ENCODE measurements around the gene PEAK1.

The PEAK1 gene

GRCh38 chr15:77398927-77399326 lies 21.0 kb downstream of the PEAK1 start:
- no peak for DNase-seq

- DNase-seq: no peak
Measured at GRCh38 chr15:77396692-77397091, 23.2 kb downstream of the PEAK1 start.

- DNase-seq: no peak
Measured at GRCh38 chr15:77395013-77395774, 24.7 kb downstream of the PEAK1 start.

GRCh38 chr15:77393471-77393840 lies 26.4 kb downstream of the PEAK1 start:
- no peak for DNase-seq

- no peak for DNase-seq
Measured at GRCh38 chr15:77392762-77393470, 27.0 kb downstream of the PEAK1 start.

GRCh38 chr15:77391372-77391951 lies 28.4 kb downstream of the PEAK1 start:
- no peak for DNase-seq

- no peak for DNase-seq
Measured at GRCh38 chr15:77387365-77388105, 32.4 kb downstream of the PEAK1 start.

- DNase-seq: no peak
Measured at GRCh38 chr15:77386626-77387025, 33.3 kb downstream of the PEAK1 start.

GRCh38 chr15:77384589-77385359 lies 35.1 kb downstream of the PEAK1 start:
- no peak for DNase-seq

GRCh38 chr15:77384086-77384485 lies 35.8 kb downstream of the PEAK1 start:
- DNase-seq: no peak

GRCh38 chr15:77380033-77380432 lies 39.9 kb downstream of the PEAK1 start:
- no peak for DNase-seq

GRCh38 chr15:77376770-77377169 lies 43.1 kb downstream of the PEAK1 start:
- no peak for DNase-seq

GRCh38 chr15:77375133-77375532 lies 44.8 kb downstream of the PEAK1 start:
- no peak for DNase-seq

GRCh38 chr15:77373441-77373840 lies 46.5 kb downstream of the PEAK1 start:
- no peak for DNase-seq

GRCh38 chr15:77371850-77372563 lies 47.9 kb downstream of the PEAK1 start:
- no peak for DNase-seq

- no peak for DNase-seq
Measured at GRCh38 chr15:77370580-77370979, 49.3 kb downstream of the PEAK1 start.

- DNase-seq: no peak
Measured at GRCh38 chr15:77369168-77369567, 50.7 kb downstream of the PEAK1 start.

- DNase-seq: no peak
Measured at GRCh38 chr15:77367631-77368030, 52.3 kb downstream of the PEAK1 start.

GRCh38 chr15:77361456-77361855 lies 58.4 kb downstream of the PEAK1 start:
- DNase-seq: no peak

GRCh38 chr15:77358545-77359240 lies 61.2 kb downstream of the PEAK1 start:
- no peak for DNase-seq

GRCh38 chr15:77356305-77356704 lies 63.6 kb downstream of the PEAK1 start:
- no peak for DNase-seq

All from NCI-H82 (cell line).